ENCODE measurements around the gene CNTN1.

CNTN1 gene

DNA sequence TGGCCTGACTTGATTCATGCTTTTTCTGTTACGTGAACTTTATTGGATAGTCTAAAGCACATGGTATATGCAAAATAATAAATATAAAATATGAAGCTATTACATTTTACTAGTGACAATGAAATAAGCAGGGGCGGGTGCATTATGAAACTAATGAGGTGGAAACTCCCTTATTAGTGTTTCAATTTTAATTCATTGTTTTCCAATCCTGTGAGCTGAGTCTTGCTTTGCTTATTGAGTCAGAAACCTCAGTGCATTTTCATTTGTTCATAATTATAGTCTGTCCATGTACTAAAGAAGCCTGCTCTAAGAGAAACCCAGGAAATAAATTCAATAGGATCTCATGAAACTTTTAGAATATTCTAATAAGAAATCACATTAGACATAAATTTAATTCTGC is 78.5 kb downstream of the CNTN1 start:
- TF ChIP-seq, protein P1, sequence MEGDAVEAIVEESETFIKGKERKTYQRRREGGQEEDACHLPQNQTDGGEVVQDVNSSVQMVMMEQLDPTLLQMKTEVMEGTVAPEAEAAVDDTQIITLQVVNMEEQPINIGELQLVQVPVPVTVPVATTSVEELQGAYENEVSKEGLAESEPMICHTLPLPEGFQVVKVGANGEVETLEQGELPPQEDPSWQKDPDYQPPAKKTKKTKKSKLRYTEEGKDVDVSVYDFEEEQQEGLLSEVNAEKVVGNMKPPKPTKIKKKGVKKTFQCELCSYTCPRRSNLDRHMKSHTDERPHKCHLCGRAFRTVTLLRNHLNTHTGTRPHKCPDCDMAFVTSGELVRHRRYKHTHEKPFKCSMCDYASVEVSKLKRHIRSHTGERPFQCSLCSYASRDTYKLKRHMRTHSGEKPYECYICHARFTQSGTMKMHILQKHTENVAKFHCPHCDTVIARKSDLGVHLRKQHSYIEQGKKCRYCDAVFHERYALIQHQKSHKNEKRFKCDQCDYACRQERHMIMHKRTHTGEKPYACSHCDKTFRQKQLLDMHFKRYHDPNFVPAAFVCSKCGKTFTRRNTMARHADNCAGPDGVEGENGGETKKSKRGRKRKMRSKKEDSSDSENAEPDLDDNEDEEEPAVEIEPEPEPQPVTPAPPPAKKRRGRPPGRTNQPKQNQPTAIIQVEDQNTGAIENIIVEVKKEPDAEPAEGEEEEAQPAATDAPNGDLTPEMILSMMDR (IDR thresholded peaks at IDR 0.05; ENCODE audit: low read depth, low read length, missing control alignments) = no peak
- Histone ChIP-seq H3K27ac (no peak overlapping the region), H3K27me3 (replicated peaks) (no peaks in the 10 kb centered on the region), H3K36me3 (replicated peaks) (no peaks in the 10 kb centered on the region), H3K4me3 (ENCODE audit: low read depth, low read length) (no peak overlapping the region)
- in situ Hi-C loops (cut with HindIII; ENCODE audit: low pct_ligation_motif_present, low sequenced_read_pairs) = no loop called here
- no peak for DNase-seq

DNA sequence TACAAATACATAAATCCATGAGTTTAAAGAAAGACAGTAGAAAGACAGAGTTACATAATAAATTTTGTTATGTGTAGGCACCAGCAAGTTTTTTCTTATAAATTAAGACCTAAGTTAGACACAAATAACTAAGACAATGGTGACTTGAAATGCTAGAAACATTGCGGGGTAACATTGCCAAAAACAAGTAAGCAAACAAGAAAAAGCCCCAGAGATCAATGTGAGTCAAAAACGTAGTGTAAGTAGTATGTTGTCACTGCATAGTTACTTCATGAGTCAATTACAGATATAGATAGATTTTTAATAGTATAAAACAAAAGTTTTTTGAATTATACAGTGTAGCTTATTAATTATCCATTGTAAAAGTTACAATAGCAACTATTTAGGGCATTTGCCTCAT is 83.4 kb downstream of the CNTN1 start:
- no peak for DNase-seq
- in situ Hi-C loops (cut with HindIII; ENCODE audit: low pct_ligation_motif_present, low sequenced_read_pairs) = no loop called here
- TF ChIP-seq, protein P1 (IDR thresholded peaks at IDR 0.05; ENCODE audit: low read depth, low read length, missing control alignments) = no peak

DNA sequence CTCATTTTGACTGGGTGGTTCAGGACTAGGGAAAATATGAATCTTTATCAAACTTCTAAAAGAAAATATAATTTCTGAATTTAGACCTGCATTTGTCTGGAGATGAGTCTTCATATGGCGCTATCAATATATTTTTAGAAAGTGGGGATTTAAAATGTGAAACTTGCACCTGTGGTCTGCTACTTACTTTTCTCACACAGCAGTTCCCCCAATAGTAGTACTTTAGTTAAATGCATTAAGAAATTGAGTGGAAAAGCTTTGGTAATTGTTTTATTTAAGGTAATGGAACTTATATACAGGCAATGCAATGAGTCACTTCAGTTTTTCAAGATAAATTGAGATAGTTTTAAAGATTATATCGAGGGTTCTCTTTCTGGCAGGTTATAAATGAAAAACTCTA is 91.9 kb downstream of the CNTN1 start:
- Histone ChIP-seq H3K4me3 (ENCODE audit: low read depth, low read length) (no peak overlapping the region), H3K27ac (no peak overlapping the region), H3K27me3 (replicated peaks) (no peaks in the 10 kb centered on the region), H3K36me3 (replicated peaks) (no peaks in the 10 kb centered on the region)
- in situ Hi-C loops (cut with HindIII; ENCODE audit: low pct_ligation_motif_present, low sequenced_read_pairs) = no loop called here
- DNase-seq = no peak
- TF ChIP-seq, protein P1 (IDR thresholded peaks at IDR 0.05; ENCODE audit: low read depth, low read length, missing control alignments) = no peak

More for the DNA sequence above, 83.4 kb downstream of the CNTN1 start:
- Histone ChIP-seq H3K27ac (no peak overlapping the region), H3K27me3 (replicated peaks) (no peaks in the 10 kb centered on the region), H3K4me3 (ENCODE audit: low read depth, low read length) (no peak overlapping the region), H3K36me3 (replicated peaks) (no peaks in the 10 kb centered on the region)

DNA sequence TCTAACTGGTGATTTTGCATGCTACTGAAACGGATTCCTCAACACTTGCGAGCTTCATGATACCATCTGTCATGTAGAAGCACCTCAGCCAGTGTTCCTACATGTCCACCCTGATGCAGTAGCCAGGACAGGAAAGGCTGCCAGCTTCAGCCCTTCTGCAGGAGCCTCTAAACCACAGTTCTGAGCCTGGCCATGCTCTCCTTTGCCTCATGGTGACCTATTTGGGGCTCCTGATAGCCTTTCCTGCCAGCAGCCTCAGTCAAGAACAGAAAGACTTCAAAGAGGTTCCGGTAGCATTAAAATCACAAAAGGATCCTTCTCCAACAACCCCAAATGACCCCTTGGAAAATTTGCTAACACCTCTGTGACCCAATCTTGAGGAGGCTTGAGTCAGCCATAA is 96.0 kb downstream of the CNTN1 start:
- no peak overlapping the region for H3K27ac ChIP-seq
- no peaks in the 10 kb centered on the region for H3K36me3 ChIP-seq (replicated peaks)
- TF ChIP-seq, protein P1 (IDR thresholded peaks at IDR 0.05; ENCODE audit: low read depth, low read length, missing control alignments) = no peak
- no peak for DNase-seq
- H3K4me3 ChIP-seq (ENCODE audit: low read depth, low read length) = no peak overlapping the region
- in situ Hi-C loops (cut with HindIII; ENCODE audit: low pct_ligation_motif_present, low sequenced_read_pairs) = no loop called here
- no peaks in the 10 kb centered on the region for H3K27me3 ChIP-seq (replicated peaks)

DNA sequence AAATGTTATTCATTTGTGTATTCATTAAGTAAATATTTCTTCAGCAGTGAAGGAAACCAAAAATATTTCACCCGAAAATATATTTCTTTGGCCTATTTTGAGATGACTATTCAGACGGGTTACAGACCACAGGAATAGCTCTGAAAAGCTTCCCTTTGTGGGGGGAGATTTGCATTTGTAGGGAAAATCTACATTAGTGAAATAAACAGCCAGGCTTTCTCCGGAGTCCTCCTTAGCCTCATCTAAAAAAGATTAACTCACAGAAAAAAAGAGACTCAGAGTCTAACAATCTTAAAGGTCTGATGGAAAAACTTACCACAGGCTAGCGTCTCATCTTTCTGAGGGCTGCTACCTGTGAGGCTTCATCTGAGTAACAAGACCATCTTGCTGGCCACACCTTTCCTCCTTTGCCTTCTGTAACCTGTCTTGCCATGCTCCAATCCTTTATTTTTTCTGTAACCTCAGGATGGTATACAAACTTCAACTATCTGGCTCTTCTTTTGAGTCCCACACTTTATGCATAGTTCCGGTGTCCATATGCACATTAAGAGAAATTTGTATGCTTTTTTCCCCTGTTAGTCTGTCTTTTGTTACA is 100.7 kb downstream of the CNTN1 start:
- DNase-seq = no peak
- H3K36me3 ChIP-seq (replicated peaks) = no peaks in the 10 kb centered on the region
- no peak overlapping the region for H3K4me3 ChIP-seq (ENCODE audit: low read depth, low read length)
- TF ChIP-seq, protein P1 (IDR thresholded peaks at IDR 0.05; ENCODE audit: low read depth, low read length, missing control alignments) = no peak
- H3K27ac ChIP-seq = no peak overlapping the region
- in situ Hi-C loops (cut with HindIII; ENCODE audit: low pct_ligation_motif_present, low sequenced_read_pairs) = no loop called here
- no peaks in the 10 kb centered on the region for H3K27me3 ChIP-seq (replicated peaks)

DNA sequence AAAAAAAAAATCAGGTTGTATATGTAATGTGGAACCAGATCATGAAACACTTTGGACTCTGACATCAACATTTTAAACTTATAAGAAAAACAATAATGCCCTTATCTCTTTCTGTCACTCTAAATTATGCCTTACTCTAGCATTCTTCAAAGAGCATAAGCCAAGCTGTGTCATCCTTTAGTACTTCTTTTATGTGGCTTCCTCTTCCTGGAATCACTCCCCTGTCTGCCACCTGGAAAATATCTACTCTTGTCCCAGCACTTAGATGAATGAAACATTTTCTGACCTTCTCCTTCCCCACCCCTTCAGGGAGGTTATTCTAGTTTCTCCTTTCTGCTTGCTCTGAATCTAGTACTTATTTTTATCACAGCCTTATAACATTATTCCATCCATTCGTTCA is 101.2 kb downstream of the CNTN1 start:
- Histone ChIP-seq H3K27ac (no peak overlapping the region), H3K36me3 (replicated peaks) (no peaks in the 10 kb centered on the region), H3K27me3 (replicated peaks) (no peaks in the 10 kb centered on the region), H3K4me3 (ENCODE audit: low read depth, low read length) (no peak overlapping the region)
- DNase-seq = no peak
- in situ Hi-C loops (cut with HindIII; ENCODE audit: low pct_ligation_motif_present, low sequenced_read_pairs) = no loop called here
- TF ChIP-seq, protein P1 (IDR thresholded peaks at IDR 0.05; ENCODE audit: low read depth, low read length, missing control alignments) = no peak
